Measurements from ENCODE around the gene UCHL5.

GRCh38 chr1:193042766-193043691, 16.1 kb downstream of the UCHL5 start:
- TF ChIP-seq CTCF (IDR thresholded peaks at IDR 0.05) (no peak), POLR2A (IDR thresholded peaks at IDR 0.05) (no peak)
